GM12865 (cell line): ENCODE measurements around the gene LARP1B.
"Not testable (repeated sequence)": the region's sequence is repeated elsewhere in the genome, so short reads cannot be mapped to it uniquely, and the experiment has no call there.

Experiments
- DNase-seq: peaks from one replicate; pipeline ENCODE4 v3.0.0; 2010; ENCODE audit warnings: low read depth
- H3K4me3 ChIP-seq: 2 replicates; pipeline ENCODE4 v1.5.1; 2011; ENCODE audit warnings: mild to moderate bottlenecking, low read depth, low read length, control low read depth
- TF ChIP-seq, protein P1 (sequence below): IDR thresholded peaks from 2 replicates; pipeline ENCODE4 v1.5.1; 2011; ENCODE audit warnings: low read length, control low read depth, low read depth, inconsistent platforms; ENCODE audit not compliant: insufficient read depth; ENCODE audit errors: missing control alignments

The LARP1B gene

DNA sequence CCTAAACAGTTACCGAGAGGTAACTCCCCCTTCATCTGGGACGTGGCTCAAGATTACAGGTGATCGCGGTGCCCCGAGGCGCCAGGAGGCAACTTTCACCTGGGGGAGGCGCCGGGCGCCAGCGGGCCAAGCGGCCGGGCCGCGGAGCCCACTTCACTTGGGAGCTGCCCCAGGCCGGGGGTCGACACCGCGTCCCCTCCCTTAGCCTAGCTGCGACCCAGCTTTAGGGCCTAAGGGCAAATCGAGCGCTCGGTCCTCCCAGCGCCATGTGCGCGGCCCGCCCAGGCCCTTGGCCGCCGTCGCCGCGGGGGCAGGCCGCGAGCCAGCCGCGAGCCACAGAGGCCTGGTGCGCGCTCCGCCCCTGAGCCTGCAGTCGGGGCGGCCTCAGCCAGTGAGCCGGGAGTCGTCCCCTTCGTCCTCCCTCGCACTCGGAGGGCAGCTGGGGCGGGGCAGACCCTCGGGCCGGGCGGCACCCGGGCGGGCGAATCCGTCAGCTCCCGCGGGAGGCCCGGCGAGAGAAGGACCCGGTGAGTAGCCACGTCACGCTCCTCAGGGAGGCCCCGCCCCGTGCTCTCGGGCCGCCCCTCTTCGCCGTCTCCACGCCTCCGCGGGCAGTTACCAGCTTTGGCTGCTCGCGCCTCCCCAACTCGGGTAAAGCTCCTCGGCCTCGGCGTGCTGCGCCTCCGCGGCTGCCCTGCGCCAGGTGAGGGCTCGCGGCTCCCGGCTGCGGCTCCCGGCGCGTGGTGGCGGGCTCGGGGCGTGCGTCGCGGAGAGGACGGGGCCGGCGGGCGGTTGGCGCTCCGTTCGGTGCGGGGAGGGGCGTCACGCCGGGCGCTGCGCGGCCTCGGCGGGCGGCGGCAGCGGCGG lies at the start of gene LARP1B:
TSS of gene LARP1B (plus strand) at position 614 of the 867 bp plus-strand sequence. CDS start 13,640 bp downstream, outside the sequence.
- peak; percentile 98 for DNase-seq
- TF ChIP-seq, protein P1, sequence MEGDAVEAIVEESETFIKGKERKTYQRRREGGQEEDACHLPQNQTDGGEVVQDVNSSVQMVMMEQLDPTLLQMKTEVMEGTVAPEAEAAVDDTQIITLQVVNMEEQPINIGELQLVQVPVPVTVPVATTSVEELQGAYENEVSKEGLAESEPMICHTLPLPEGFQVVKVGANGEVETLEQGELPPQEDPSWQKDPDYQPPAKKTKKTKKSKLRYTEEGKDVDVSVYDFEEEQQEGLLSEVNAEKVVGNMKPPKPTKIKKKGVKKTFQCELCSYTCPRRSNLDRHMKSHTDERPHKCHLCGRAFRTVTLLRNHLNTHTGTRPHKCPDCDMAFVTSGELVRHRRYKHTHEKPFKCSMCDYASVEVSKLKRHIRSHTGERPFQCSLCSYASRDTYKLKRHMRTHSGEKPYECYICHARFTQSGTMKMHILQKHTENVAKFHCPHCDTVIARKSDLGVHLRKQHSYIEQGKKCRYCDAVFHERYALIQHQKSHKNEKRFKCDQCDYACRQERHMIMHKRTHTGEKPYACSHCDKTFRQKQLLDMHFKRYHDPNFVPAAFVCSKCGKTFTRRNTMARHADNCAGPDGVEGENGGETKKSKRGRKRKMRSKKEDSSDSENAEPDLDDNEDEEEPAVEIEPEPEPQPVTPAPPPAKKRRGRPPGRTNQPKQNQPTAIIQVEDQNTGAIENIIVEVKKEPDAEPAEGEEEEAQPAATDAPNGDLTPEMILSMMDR, result no peak
- H3K4me3 ChIP-seq, result peak within 1 kb of the TSS; percentile 76

DNA sequence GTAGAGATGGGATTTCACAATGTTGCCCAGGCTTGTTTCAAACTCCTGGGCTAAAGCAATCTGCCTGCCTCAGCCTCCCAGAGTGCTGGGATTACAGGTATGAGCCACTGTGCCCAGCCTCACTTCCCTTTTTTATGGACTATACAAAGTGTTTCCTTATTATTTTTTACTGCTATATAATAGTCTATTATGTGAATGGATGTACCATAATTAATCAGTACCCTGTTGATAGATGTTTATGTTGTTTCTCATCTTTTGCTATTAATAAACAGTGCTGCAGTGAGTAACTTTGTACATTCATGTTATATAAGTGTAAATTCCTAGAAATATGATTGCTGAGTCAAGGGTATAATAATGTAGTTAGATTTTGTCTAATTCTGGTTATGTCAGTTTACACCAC lies 35.8 kb upstream of the LARP1B start:
- no peak overlapping the region for H3K4me3 ChIP-seq
- TF ChIP-seq, protein P1, result no peak
- no peak for DNase-seq

DNA sequence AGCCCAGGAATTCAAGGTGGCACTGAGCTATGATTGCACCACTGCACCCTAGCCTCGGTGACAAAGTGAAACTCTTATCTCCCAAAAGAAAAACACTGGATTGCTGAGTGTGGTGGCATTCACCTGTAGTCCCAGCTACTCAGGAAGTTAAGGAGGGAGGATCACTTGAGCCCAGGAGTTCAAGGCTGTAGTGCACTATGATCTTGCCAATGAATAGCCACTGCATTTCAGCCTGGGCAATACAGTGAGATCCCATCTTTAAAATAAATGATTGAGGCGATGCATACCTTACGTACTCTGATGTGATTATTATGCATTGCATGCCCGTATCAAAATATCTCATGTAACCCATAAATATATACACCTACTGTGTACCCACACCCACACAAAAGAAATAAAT lies 31.2 kb upstream of the LARP1B start:
- no peak for DNase-seq
- TF ChIP-seq, protein P1, result no peak
- H3K4me3 ChIP-seq, result no peak overlapping the region

DNA sequence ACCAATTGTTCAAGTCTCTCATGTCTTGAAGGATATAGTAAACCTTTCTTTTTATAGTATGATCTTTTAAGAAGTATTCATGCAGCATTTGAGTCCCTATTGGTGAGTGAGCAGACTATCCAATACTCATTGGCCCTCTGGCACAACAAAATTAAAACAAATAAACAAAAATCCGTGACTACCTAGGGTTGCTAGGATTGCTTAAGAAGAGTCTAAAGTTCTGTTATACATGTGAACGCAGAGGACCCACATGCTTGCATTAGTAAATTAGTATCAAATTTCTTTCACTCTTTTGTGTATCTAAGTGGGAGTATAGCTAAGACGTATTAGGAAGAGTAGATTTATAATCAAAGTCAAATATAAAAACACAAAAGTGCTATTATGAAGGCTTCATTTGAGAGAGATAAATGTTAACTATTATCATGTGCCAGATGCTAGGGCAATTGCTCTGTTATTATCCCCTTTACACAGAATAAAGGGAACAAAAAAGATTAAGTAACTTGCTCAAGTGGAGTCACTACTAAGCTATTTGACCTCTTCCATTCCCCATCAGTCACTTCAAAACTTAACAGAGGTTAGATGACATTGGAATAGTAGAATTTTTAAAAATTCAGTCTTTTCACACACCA lies 29.2 kb upstream of the LARP1B start:
- TF ChIP-seq, protein P1, result no peak
- DNase-seq, result no peak
- no peak overlapping the region for H3K4me3 ChIP-seq

DNA sequence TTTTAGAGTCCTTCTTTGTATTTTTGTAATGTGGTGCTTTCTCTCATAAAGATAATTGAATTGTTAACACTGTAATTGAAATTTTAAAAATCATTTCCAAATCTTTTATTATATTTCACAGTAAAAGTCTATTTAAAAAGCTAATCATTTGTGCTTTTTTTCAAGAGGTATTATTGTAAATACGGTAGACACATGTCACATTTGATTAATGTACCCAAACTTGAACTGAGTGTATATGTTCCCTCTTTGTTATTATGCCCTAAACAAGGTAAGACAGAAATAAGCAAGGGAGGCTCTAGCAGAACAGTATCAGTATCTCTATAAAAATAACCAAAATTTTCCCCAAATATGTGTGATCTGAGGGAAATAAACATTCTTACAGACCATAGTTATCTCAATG lies 21.5 kb upstream of the LARP1B start:
- no peak overlapping the region for H3K4me3 ChIP-seq
- TF ChIP-seq, protein P1, result no peak
- DNase-seq, result no peak

DNA sequence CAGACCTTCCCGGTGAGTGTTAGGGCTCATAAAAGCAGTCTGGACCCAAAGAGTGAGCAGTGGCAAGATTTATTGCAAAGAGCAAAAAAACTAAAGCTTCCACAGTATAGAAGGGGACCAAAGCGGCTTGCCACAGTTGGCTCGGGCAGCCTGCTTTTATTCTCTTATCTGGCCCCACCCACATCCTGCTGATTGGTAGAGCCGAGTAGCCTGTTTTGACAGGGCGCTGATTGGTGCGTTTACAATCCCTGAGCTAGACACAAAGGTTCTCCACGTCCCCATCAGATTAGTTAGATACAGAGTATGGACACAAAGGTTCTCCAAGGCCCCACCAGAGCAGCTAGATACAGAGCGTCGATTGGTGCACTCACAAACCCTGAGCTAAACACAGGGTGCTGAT lies 14.1 kb upstream of the LARP1B start:
- not testable (repeated sequence) for H3K4me3 ChIP-seq, DNase-seq

DNA sequence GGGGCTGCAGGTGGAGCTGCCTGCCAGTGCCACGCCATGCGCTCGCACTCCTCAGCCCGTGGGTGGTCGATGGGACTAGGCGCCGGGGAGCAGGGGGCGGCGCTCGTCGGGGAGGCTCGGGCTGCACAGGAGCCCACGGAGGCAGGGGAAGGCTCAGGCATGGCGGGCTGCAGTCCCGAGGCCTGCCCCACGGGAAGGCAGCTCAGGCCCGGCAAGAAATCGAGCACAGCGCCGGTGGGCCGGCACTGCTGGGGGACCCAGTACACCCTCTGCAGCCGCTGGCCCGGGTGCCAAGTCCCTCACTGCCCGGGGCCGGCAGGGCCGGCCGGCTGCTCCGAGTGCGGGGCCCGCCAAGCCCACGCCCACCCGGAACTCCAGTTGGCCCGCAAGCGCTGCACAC lies 13.6 kb upstream of the LARP1B start:
- DNase-seq, H3K4me3 ChIP-seq: not testable (repeated sequence)

DNA sequence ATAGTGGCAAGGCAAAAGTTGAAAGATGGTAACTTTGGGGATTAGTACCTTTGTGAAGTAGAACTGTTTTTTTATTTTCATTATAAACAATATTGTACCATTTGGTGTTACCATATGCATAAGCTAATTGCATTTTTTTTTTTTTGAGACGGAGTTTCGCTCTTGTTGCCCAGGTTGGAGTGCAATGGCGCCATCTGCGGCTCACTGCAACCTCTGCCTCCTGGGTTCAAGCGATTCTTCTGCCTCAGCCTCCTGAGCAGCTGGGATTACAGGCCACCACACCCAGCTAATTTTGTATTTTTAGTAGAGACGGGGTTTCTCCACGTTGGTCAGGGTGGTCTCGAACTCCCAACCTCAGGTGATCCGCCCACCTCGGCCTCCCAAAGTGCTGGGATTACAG lies 9.9 kb upstream of the LARP1B start:
- not testable (repeated sequence) for H3K4me3 ChIP-seq, DNase-seq

DNA sequence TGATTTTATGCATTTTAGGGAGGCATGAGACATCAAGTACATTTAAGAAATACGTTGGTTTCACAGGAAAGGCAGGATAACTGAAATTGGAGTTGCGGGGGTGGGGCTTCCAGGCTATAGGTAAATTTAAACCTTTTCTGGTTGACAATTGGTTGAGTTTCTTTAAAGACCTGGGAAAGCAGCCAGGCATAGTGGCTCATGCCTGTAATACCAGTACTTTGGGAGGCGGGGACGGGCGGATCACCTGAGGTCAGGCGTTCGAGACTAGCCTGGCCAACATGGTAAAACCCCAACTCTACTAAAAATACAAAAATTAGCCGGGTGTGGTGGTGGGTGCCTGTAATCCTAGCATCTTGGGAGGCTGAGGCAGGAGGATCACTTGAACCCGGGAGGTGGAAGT lies 6.2 kb upstream of the LARP1B start:
- not testable (repeated sequence) for DNase-seq, H3K4me3 ChIP-seq

DNA sequence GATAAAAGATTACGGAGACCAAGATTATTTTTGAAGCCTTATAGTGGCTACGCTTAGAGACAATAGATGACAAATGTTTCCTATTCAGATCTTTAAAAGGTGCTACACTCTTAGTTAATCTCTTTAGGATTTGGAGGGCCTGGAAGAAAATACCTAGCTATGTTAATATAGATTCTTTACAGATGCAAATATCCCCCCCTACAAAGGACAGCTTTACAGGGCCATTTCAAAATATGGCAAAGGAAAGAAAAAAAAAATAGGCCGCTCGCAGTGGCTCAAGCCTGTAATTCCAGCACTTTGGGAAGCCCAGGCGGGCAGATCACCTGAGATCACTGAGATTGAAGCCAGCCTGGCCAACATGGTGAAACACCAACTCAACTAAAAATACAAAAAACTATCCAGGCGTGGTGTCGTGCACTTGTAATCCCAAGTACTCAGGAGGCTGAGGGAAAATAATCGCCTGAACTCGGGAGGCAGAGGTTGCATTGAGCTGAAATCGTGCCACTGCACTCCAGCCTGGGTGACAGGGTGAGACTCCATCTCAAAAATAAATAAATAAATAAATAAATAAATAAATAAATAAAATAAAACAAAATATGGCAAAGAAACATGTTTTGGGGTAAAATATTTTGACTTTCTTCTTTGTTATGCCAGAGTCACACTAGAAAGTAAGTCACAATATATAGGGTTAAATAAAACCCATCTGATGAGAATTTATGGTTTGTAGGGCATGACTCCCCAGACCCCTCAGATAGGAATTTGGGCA lies 5.5 kb upstream of the LARP1B start:
- not testable (repeated sequence) for H3K4me3 ChIP-seq, DNase-seq
